GM21717 (cell line): ENCODE results near the gene ARHGAP23.
"Not testable (repeated sequence)": the region's sequence is repeated elsewhere in the genome, so short reads cannot be mapped to it uniquely, and the experiment has no call there.

ENCODE experiments used
- ATAC-seq: cut with Tn5 transposase; IDR thresholded peaks from one replicate; pipeline ENCODE4 v1.9.1; 2021; ENCODE audit warnings: mild to moderate bottlenecking, moderate library complexity; ENCODE audit not compliant: unreplicated experiment

The ARHGAP23 gene

GRCh38 chr17:38510421-38511149 is 82.3 kb downstream of the ARHGAP23 start:
- no peak for ATAC-seq

DNA sequence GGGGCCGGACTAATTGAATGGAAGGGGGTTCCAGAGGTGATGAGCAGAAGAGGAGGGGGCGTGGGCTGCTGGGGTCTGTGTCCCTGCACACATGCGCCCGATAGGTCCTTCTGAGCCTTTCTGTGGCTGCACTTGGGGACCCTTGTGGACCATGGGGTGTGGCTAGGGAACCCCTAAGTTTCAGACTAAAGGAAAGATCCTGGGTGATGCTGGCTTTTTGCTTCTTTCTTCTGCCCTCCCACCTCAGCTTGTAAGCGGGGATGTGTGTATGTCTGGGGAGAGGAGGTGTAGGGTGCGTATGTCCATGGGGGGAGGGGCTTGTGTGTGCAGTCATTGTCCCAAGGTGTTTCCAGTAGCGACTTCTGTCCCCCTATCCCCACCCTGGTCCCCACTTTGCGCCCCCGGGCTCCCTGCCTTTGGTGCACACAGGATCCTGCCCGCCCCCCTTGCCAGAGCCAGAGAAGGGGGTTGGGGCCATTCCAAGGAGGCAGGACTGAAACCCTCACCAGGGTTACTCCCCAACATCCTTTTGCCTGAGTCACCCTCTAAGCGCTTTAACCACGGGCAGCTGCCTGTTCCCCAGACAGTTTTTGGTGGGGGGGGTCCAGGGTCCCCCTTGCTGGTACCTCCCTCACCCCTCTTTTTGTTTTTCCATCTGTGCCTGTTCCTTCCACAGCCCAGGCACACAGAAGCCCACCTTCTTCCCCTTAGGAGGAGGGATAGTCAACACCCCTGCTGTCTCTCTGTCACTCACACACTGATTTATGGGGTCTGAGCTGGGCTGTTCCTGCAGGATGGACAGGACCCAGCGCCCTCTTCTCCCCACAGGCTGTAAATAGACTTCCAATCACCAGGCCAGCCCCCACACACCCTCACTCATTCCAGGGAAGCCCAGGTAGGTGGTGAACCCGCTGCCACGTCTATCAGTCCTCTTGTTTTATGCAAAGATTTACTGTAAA is 83.2 kb downstream of the ARHGAP23 start:
- ATAC-seq, result no peak

DNA sequence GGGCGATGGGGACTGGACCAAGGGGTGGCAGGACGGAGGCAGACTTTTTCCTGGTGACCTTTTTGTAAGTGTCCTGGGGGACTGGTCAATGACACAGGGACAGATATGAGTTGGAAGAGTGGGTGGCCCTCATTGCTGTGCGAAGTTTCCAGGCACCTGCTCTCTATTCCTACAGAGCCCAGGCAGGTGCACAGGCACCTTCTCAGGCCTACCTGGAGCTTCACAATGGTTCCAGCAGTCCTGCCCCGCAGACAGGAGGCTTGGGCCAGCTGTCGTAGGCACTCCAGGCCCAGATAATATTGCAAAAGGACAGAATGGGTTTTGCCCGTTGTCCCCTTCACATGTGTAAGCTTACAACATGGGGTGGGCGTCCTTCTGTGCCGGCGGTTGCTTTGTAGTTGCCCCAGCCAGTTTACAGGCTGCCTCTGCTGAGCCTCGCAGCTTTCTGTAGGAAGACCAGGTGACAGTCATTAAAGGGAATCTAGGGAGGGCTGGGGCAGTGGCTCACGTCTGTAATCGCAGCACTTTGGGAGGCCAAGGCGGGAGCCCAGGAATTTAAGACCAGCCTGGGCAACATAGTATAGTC is 84.3 kb downstream of the ARHGAP23 start:
- ATAC-seq, result no peak

GRCh38 chr17:38526526-38526925 is 98.3 kb downstream of the ARHGAP23 start:
- not testable (repeated sequence) for ATAC-seq

DNA sequence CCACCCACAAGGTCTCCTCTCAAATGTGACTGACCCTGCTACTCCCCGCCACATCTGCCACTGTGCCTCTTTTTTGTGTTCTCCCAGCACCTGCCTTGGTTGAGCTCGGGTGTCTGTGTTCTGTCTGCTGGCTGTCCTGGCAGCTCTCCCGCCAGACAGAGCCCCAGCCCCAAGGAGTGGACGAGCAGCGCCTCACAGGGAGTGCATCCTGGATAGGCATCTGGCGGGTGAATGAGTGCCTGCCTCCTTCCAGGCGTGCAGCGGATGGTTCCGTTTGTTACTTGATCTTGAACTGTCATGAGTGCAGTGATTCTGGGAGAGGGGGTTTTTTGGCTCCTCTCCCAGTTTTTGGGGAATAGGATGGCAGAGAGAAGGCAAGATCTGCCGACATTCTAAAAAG is 99.9 kb downstream of the ARHGAP23 start:
- ATAC-seq, result not testable (repeated sequence)

- ATAC-seq, result not testable (repeated sequence)
Observed at GRCh38 chr17:38530856-38531255, 102.6 kb downstream of the ARHGAP23 start.

DNA sequence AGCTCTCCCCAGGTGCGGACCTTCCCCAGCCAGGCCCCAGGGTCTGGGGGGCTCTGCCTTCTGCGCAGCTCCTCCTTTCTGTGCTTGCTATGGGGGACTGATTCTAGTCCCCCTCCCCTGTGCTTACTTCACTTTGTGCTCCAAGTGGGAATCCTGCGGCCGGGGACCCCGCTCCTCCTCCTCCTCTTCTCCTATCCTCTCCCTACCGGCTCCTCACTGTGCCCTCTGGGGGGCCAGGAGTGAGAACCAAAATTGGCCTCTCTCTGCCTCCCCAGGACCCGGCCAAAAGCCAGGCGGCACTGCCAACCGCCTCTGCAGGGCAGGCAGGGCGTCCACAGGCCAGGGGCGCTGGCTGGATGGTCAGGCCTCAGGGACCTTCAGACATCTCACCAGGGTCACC is 103.5 kb downstream of the ARHGAP23 start:
- ATAC-seq, result not testable (repeated sequence)

DNA sequence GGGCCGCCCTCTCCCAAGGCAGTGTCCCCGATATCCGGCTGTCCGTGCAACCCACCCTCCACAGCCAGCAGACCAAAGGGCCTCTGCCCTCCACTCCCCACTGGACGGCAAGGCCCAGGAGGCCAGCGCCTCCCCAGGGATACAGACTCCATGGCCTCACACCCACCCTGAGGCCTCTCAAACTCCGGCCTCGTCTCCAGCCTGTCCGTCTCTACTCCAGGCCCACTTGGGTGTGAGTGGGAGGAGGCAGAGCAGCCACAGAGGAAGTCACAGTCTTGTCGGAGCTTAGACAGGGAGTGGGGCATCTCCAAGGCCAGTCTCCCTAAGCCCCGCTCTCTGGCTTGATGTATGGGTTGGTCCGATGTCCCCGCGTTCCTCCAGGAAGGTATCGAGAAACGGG is 104.2 kb downstream of the ARHGAP23 start:
- ATAC-seq, result no peak

- no peak for ATAC-seq
Observed at GRCh38 chr17:38533241-38533640, 105.0 kb downstream of the ARHGAP23 start.

GRCh38 chr17:38533866-38534497 is 105.7 kb downstream of the ARHGAP23 start:
- ATAC-seq, result no peak

DNA sequence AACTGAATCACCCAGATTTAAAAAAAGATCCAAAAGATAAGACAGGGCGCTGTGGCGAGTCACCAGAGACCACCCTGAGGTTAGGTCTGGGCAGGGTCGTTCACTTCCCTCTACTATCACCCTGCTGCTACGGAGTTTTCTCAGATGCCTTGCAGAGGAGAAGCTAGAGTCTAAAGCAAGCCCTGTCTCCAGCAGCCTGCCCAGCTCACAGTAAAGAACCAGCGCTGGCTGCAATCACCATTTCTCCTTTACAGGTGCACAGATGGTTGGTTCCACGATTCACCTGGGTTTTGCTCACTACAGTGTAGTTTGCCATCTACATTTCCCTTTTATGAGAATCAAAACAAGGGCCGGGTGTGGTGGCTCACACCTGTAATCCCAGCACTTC is 106.2 kb downstream of the ARHGAP23 start:
- ATAC-seq, result no peak

GRCh38 chr17:38535886-38536285 is 107.6 kb downstream of the ARHGAP23 start:
- no peak for ATAC-seq

DNA sequence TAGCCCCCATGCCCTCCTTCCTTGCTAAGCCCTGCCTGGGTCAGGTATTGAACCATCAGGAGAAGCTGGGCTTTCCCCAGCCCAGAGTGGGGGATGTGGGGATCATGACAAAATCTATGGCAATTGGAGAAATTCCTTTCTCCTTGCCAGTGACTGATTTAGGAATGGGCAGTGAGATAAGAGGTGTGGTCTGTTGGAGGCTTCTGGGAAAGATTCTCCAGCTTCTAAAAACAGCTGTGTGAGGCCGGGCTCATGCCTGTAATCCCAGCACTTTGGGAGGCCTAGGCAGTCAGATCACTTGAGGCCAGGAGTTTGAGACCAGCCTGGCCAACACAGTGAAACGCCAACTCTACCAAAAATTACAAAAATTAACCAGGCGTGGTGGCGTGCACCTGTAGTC is 108.4 kb downstream of the ARHGAP23 start:
- ATAC-seq, result no peak

DNA sequence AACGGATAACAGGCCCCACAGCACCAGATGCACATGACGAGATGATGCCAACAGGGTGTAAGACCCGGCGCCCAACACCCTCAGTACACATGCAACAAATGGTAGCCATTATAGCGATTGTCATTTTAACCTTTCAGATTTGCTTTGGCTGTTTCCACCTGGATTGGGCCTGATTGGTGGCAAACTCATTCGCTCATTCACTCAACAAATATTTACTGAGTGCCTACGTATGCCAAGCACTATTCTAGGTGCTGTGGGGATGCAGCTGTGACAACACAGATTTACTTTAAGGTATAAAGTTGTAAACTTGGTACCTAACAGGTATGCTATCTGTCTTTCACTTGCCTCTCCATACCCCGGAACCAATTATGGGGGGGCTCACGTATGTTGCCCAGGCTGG is 110.6 kb downstream of the ARHGAP23 start:
- no peak for ATAC-seq

DNA sequence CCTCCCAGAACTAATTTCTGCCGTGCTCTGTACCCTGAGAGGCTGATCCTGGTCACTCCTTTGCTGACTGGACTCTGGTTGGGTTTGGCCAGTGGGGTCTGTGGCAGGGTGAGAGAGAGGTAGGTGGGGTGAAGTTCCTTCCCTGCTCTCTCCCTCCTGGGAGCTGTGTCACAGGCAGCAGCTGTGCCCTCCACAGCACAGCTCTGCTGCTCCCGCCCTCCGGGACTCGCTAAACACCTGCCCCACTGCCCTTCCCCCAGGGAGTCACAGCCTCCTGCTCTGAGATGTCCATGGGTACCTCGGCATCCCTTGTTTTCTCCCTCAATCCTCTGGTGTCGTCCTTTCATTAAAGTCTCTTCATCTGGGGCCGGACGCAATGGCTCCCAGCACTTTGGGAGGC is 111.1 kb downstream of the ARHGAP23 start:
- no peak for ATAC-seq

DNA sequence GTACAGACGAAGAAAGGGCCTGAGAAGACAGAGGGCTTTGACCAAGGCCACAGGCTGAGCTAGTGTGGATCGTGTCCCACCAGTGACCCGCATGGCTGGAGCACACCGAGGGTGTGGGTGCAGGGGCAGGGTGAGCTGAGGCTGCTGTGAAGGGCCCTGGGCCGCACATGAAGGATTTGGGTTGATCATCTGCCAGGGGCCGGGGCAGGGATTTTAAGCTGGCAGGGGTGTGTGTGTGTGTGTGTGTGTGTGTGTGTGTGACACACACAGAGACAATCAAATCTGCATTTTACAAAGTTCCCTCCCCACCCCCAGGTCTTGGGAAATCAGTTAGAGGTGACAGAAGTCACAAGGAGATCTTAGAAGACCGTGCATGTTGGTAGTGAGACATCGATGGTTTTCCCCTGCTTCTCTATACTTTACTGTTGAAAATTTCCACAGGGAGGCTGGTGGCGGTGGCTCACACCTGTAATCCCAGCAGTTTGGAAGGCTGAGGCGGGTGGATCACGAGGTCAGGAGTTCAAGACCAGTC is 112.3 kb downstream of the ARHGAP23 start:
- no peak for ATAC-seq

DNA sequence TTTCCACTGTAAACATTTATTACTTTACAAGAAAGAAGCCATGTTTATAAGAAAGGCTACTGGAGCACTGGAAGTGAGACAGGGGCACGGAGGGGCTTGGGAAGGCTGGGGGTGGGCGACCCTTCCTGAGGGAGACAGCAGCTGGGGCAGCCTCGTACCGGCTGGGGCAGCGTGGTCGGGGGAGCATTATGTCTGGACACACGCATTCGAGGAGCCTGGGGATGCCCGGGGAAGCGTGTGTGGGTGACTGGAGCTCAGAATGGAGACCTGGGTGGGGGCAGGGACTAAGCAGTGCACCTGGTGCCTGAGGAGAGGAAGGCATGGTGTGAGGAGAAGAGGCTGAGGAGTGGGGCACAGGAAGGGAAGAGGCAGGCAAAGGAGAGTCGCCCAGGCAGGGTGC is 113.0 kb downstream of the ARHGAP23 start:
- no peak for ATAC-seq

DNA sequence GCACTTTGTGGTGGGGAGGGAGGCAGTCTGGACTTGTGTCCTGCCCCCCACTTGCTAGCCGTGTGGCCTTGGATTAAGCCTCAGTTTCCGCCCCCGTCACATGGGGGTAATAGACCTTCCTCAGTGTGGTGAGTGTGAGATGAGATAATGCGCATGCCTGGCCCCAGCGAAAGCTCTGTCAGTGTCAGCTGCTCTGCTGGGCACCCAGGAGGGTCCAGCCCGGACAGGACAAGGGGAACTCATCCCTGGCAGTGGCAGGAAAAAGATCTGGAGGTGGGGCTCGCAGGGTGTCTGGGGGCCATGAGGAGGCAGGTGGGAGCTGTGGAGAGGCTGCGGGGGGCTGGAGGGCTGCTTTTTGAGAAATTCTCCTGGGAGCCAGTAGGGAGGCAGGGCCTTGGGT is 114.0 kb downstream of the ARHGAP23 start:
- no peak for ATAC-seq

GRCh38 chr17:38543403-38544174 is 115.3 kb downstream of the ARHGAP23 start:
- no peak for ATAC-seq

DNA sequence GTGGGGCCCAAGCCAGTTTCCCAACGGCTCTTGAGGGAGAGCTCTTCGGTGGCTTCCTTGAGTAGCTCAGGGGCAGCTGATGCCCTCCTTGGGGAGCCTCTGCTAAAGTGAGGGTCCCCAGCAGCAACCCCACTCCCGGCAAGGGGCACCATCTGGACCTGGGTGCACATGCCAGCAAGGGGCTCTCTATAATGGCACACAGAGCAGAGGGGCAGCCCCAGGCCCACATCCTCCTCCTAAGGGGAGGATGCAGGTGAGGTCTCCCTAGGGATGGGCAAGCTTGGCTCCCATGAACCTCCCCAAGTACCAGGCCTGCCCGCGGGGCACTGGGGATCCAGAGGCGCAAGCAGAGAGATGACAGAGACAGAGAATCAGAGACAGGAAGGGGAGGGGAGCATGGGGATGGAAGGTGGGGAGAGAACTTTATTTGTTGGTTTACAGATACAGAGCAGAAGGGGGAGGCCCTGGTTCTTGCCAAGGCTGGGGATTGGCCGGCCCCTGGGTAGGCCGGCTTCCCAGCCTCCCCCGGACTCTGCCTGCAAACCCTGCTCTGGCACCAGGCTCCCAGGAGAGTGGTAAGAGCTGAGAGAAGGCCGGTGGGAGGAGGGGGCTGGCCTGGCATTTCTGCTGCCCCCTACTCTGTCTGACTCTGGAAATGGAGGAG is 116.0 kb downstream of the ARHGAP23 start:
- no peak for ATAC-seq
